HepG2 (cell line): ENCODE data around the gene DEPDC5. TPM values are rescaled to one million over a fixed set of nuclear protein-coding genes. Genes with fewer than 3 reads are reported as not detected.

ENCODE experiments used
- AGO1 ChIP-seq: fragments of 200-400 bp; formaldehyde crosslinking; IDR thresholded peaks from 2 replicates; pipeline ENCODE4 v1.6.1; 2017; ENCODE audit warnings: mild to moderate bottlenecking, low read depth, low read length, moderate library complexity; ENCODE audit not compliant: poor library complexity, severe bottlenecking
- ATF6 ChIP-seq: sonication (generic); formaldehyde crosslinking; conservative IDR thresholded peaks from 2 replicates; pipeline ENCODE4 v1.4.0; 2020; ENCODE audit warnings: missing genetic modification reagents
- ERF ChIP-seq: IDR thresholded peaks from 2 replicates; pipeline ENCODE4 v1.6.1; 2018; ENCODE audit warnings: missing biosample characterization, missing genetic modification reagents
- GTF2F1 ChIP-seq: fragments of 150-350 bp; IDR thresholded peaks from 2 replicates; pipeline ENCODE4 v1.6.1; 2014; ENCODE audit warnings: low read length
- KDM3A ChIP-seq: IDR thresholded peaks from 2 replicates; pipeline ENCODE4 v1.6.1; 2018; ENCODE audit warnings: low read depth, missing compliant biosample characterization
- MTA1 ChIP-seq: sonication (generic); formaldehyde crosslinking; IDR thresholded peaks from 2 replicates; pipeline ENCODE4 v1.4.0; 2020; ENCODE audit warnings: missing genetic modification reagents, mild to moderate bottlenecking, borderline replicate concordance
- MYNN ChIP-seq: sonication (generic); formaldehyde crosslinking; IDR thresholded peaks from 2 replicates; pipeline ENCODE4 v1.4.0; 2020; ENCODE audit warnings: mild to moderate bottlenecking, low read depth, missing genetic modification reagents
- SETDB1 ChIP-seq: sonication (generic); formaldehyde crosslinking; IDR thresholded peaks from 2 replicates; pipeline ENCODE4 v1.5.1; 2020; ENCODE audit warnings: missing genetic modification reagents, mild to moderate bottlenecking, borderline replicate concordance
- THRA ChIP-seq: sonication (generic); formaldehyde crosslinking; IDR thresholded peaks from 2 replicates; pipeline ENCODE4 v1.4.0; 2020; ENCODE audit warnings: missing genetic modification reagents, borderline replicate concordance
- TOPORS ChIP-seq: sonication (generic); formaldehyde crosslinking; IDR thresholded peaks from 2 replicates; pipeline ENCODE4 v1.8.0; 2023; ENCODE audit warnings: mild to moderate bottlenecking, missing genetic modification reagents
- ZBTB8A ChIP-seq: sonication (generic); formaldehyde crosslinking; IDR thresholded peaks from 2 replicates; pipeline ENCODE4 v1.4.0; 2020; ENCODE audit warnings: mild to moderate bottlenecking, low read depth, missing genetic modification reagents, borderline replicate concordance
- ZNF274 ChIP-seq: sonication (generic); formaldehyde crosslinking; IDR thresholded peaks from 2 replicates; pipeline ENCODE4 v1.5.1; 2020; ENCODE audit warnings: mild to moderate bottlenecking, missing genetic modification reagents
- polyA plus RNA-seq, 8 experiments: library from polyadenylated mRNA; depleted of rRNA in 3 of 8; stranded (reverse) in 7 of 8; unstranded in 1 of 8; fragments of >200 nt; fragmentation: Illumina TruSeq in 4 of 8; extraction: Trizol in 4 of 8; gene quantifications; 2 replicates each; pipeline versions ENCODE4 v1.2.1 to v1.2.3, GENCODE V29; 2011 to 2016; ENCODE audit warnings: low read depth in 4 of 8, missing spikeins in 1 of 8, mixed read lengths in 1 of 8; ENCODE audit not compliant: insufficient read depth in 1 of 8
- total RNA-seq, 5 experiments: library from RNA; depleted of rRNA; stranded (reverse); fragments of >200 nt; fragmentation: Illumina TruSeq; extraction: Trizol; gene quantifications; 2 replicates each; pipeline ENCODE4 v1.2.3, GENCODE V29; 2016; ENCODE audit warnings: low read depth in 1 of 5
- TF ChIP-seq, protein P1 (sequence below): sonication (generic); formaldehyde crosslinking; IDR thresholded peaks from 2 replicates; pipeline ENCODE4 v1.4.0; 2020; ENCODE audit warnings: missing genetic modification reagents
- TF ChIP-seq, protein P2 (sequence below): sonication (generic); formaldehyde crosslinking; IDR thresholded peaks from 2 replicates; pipeline ENCODE4 v1.4.0; 2020; ENCODE audit warnings: missing genetic modification reagents, borderline replicate concordance

DEPDC5 gene
- total and polyA plus RNA-seq, 2 of the 13 experiments (the other 11 are each of a cell fraction or from before 2014, with no cell fraction given), result 9.8 to 12.4 TPM

- TF ChIP-seq, protein P1, sequence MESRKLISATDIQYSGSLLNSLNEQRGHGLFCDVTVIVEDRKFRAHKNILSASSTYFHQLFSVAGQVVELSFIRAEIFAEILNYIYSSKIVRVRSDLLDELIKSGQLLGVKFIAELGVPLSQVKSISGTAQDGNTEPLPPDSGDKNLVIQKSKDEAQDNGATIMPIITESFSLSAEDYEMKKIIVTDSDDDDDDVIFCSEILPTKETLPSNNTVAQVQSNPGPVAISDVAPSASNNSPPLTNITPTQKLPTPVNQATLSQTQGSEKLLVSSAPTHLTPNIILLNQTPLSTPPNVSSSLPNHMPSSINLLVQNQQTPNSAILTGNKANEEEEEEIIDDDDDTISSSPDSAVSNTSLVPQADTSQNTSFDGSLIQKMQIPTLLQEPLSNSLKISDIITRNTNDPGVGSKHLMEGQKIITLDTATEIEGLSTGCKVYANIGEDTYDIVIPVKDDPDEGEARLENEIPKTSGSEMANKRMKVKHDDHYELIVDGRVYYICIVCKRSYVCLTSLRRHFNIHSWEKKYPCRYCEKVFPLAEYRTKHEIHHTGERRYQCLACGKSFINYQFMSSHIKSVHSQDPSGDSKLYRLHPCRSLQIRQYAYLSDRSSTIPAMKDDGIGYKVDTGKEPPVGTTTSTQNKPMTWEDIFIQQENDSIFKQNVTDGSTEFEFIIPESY (CRISPR knock-in tag), result no peak
- TF ChIP-seq ATF6 (CRISPR knock-in tag), result no peak
- TF ChIP-seq, protein P2, sequence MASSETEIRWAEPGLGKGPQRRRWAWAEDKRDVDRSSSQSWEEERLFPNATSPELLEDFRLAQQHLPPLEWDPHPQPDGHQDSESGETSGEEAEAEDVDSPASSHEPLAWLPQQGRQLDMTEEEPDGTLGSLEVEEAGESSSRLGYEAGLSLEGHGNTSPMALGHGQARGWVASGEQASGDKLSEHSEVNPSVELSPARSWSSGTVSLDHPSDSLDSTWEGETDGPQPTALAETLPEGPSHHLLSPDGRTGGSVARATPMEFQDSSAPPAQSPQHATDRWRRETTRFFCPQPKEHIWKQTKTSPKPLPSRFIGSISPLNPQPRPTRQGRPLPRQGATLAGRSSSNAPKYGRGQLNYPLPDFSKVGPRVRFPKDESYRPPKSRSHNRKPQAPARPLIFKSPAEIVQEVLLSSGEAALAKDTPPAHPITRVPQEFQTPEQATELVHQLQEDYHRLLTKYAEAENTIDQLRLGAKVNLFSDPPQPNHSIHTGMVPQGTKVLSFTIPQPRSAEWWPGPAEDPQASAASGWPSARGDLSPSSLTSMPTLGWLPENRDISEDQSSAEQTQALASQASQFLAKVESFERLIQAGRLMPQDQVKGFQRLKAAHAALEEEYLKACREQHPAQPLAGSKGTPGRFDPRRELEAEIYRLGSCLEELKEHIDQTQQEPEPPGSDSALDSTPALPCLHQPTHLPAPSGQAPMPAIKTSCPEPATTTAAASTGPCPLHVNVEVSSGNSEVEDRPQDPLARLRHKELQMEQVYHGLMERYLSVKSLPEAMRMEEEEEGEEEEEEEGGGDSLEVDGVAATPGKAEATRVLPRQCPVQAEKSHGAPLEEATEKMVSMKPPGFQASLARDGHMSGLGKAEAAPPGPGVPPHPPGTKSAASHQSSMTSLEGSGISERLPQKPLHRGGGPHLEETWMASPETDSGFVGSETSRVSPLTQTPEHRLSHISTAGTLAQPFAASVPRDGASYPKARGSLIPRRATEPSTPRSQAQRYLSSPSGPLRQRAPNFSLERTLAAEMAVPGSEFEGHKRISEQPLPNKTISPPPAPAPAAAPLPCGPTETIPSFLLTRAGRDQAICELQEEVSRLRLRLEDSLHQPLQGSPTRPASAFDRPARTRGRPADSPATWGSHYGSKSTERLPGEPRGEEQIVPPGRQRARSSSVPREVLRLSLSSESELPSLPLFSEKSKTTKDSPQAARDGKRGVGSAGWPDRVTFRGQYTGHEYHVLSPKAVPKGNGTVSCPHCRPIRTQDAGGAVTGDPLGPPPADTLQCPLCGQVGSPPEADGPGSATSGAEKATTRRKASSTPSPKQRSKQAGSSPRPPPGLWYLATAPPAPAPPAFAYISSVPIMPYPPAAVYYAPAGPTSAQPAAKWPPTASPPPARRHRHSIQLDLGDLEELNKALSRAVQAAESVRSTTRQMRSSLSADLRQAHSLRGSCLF (CRISPR knock-in tag), result peak; percentile 86; the same call in 1 of the 2 replicates
- TF ChIP-seq MTA1 (CRISPR knock-in tag), result peak; percentile 51; the same call in 1 of the 2 replicates
- TF ChIP-seq ZNF274, result peak; percentile 87
- no peak for TF ChIP-seq MYNN
- peak; percentile 60 for TF ChIP-seq THRA
- no peak for TF ChIP-seq ZBTB8A
- no peak for TF ChIP-seq AGO1
- peak; percentile 91; the same call in 1 of the 2 replicates for TF ChIP-seq KDM3A
- no peak for TF ChIP-seq GTF2F1
- peak; percentile 95 for TF ChIP-seq ERF (CRISPR knock-in tag)
- peak; percentile 72 for TF ChIP-seq TOPORS (CRISPR knock-in tag)
- TF ChIP-seq SETDB1 (CRISPR knock-in tag), result no peak
Measured at GRCh38 chr22:31749636-31750364, 4.0 kb upstream of the DEPDC5 start, which contains the start of gene PRR14L (continued).
